ENCODE results near the gene SCN10A.

SCN10A gene

GRCh38 chr3:38649500-38650247 lies 166.3 kb downstream of the SCN10A start, which contains the start of gene SCN5A:
SCN5A (minus strand) TSS chr3:38649687; CDS start chr3:38633307, 16,380 bp downstream.
- FAIRE-seq: no peak

DNA sequence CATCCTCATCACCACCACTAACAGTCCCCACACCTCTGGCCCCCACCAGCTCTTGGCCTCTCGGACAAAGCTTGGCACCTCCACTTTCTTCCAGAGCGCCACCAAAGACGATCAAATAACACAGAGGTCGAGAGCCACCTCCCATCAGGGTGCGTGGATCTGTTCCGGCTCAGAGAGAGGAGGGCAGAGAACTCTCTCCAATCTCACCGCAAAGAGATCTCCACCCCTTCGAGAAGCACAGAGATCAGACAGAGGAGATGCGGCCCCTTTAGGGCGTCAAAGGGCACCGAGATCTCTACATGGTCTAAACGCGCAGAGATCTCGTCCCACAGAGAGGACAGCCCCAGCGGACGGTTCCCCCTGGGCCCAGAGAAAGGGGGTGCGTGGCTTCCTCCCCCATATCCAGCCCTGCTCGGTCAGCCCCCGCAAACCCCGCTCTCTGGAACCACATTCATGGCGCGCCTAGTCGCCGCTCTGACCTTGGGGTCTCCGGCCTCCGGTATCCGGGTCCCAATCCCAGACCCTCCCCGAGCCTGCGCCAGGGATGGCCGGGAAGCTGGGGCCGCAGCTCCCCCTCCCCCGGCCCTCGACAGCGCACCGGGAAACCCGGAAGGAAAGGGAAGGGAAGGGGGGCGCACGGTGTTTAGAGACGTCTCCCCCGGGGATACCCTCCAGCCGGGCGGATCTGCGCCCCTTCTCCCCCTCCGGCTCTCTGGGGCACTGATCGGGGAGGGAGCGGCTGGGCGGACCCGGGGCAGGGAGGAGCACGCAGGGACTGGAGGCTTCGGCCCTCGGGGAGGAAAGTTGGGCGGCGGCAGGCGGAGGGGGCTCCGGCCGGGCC lies 167.1 kb downstream of the SCN10A start:
- no peak for FAIRE-seq

- FAIRE-seq: no peak
These were observed 167.9 kb downstream of the SCN10A start for GRCh38 chr3:38648024-38648658.

- FAIRE-seq: no peak
These were observed 168.6 kb downstream of the SCN10A start for GRCh38 chr3:38647217-38647970.

Data from colon (tissue), 2 donors.